Caco-2 (cell line): Measurements from ENCODE around the gene ELL. TPM values are rescaled to one million over a fixed set of nuclear protein-coding genes. Genes with fewer than 3 reads are reported as not detected.

Source experiments
- BruUV-seq: library from RNA; stranded (reverse); fragments of 400-500 nt; replicated peaks from 2 replicates; lab custom pipeline; 2021; lab: Mats Ljungman, UMichigan
- CTCF ChIA-PET: fragments of 300-600 bp; sonication (Branson Sonifier 250); formaldehyde crosslinking; loops from one replicate; lab custom pipeline; 2022; ENCODE audit warnings: antibody characterized with exemption; lab: Charles Lee
- POLR2A ChIA-PET: fragments of 300-600 bp; sonication (Branson Sonifier 250); formaldehyde crosslinking; loops from one replicate; lab custom pipeline; 2022; ENCODE audit warnings: antibody characterized with exemption; lab: Charles Lee
- DNase-seq, 2 experiments: peaks; one replicate each; pipeline versions ENCODE4 v3.0.0 to v3.0.0-alpha.2; 2020 to 2022
- H3K27me3 ChIP-seq: replicated peaks from 2 replicates; pipeline ENCODE4 v1.6.0; 2011; ENCODE audit warnings: low read length; ENCODE audit not compliant: control insufficient read depth, insufficient read depth
- H3K36me3 ChIP-seq: 2 replicates; pipeline ENCODE4 v1.5.1; 2011; ENCODE audit warnings: low read length; ENCODE audit not compliant: control insufficient read depth, insufficient read depth
- H3K4me1 ChIP-seq: fragments of 250-450 bp; sonication (Bioruptor Pico); 2 replicates; pipeline ENCODE4 v1.5.1; 2020; ENCODE audit warnings: mild to moderate bottlenecking
- H3K4me3 ChIP-seq: 2 replicates; pipeline ENCODE4 v1.5.1; 2011; ENCODE audit warnings: low read depth, mild to moderate bottlenecking, control low read depth, low read length
- H3K9me3 ChIP-seq: fragments of 250-450 bp; sonication (Bioruptor Pico); 2 replicates; pipeline ENCODE4 v1.5.1; 2020; ENCODE audit warnings: mild to moderate bottlenecking, moderate library complexity
- H3K27ac Mint-ChIP-seq: one replicate; pipeline ENCODE4 v1.8.0; 2022; ENCODE audit warnings: mixed read lengths; ENCODE audit not compliant: unreplicated experiment
- H3K27me3 Mint-ChIP-seq: one replicate; pipeline ENCODE4 v1.8.0; 2022; ENCODE audit warnings: mixed read lengths; ENCODE audit not compliant: insufficient read depth, unreplicated experiment
- H3K36me3 Mint-ChIP-seq: one replicate; pipeline ENCODE4 v1.8.0; 2022; ENCODE audit warnings: mild to moderate bottlenecking, mixed read lengths; ENCODE audit not compliant: insufficient read depth, unreplicated experiment
- H3K4me1 Mint-ChIP-seq: one replicate; pipeline ENCODE4 v1.8.0; 2022; ENCODE audit warnings: low read depth, mixed read lengths; ENCODE audit not compliant: unreplicated experiment
- H3K4me3 Mint-ChIP-seq: one replicate; pipeline ENCODE4 v1.8.0; 2022; ENCODE audit warnings: mild to moderate bottlenecking, moderate library complexity, mixed read lengths; ENCODE audit not compliant: unreplicated experiment
- H3K9me3 Mint-ChIP-seq: one replicate; pipeline ENCODE4 v1.8.0; 2022; ENCODE audit warnings: mixed read lengths; ENCODE audit not compliant: unreplicated experiment
- intact Hi-C: fragments of 100-400 bp; cut with micrococcal nuclease; formaldehyde crosslinking; loops from one replicate; pipeline ENCODE4 v1.10.0; 2022; ENCODE audit not compliant: unreplicated experiment
- total RNA-seq: library from RNA; stranded (reverse); gene quantifications from 2 replicates; pipeline ENCODE4 v1.2.3, GENCODE V29; 2022
- TF ChIP-seq, protein P1 (sequence below), 2 experiments: fragments of 200-600 bp in 1 of 2; IDR thresholded peaks; 1 replicate in 1 of 2; 2 replicates in 1 of 2; pipeline versions ENCODE4 v1.5.1 to v1.8.0; 2011 to 2022; ENCODE audit warnings: antibody characterized with exemption in 1 of 2, control low read depth in 1 of 2, inconsistent platforms in 1 of 2, low read depth in 1 of 2, low read length in 1 of 2, mild to moderate bottlenecking in 1 of 2, moderate library complexity in 1 of 2; ENCODE audit not compliant: insufficient read depth in 1 of 2, severe bottlenecking in 1 of 2, unreplicated experiment in 1 of 2

Gene ELL
- total RNA-seq, 1 experiment from 2014 or later: 12.1 TPM

DNA sequence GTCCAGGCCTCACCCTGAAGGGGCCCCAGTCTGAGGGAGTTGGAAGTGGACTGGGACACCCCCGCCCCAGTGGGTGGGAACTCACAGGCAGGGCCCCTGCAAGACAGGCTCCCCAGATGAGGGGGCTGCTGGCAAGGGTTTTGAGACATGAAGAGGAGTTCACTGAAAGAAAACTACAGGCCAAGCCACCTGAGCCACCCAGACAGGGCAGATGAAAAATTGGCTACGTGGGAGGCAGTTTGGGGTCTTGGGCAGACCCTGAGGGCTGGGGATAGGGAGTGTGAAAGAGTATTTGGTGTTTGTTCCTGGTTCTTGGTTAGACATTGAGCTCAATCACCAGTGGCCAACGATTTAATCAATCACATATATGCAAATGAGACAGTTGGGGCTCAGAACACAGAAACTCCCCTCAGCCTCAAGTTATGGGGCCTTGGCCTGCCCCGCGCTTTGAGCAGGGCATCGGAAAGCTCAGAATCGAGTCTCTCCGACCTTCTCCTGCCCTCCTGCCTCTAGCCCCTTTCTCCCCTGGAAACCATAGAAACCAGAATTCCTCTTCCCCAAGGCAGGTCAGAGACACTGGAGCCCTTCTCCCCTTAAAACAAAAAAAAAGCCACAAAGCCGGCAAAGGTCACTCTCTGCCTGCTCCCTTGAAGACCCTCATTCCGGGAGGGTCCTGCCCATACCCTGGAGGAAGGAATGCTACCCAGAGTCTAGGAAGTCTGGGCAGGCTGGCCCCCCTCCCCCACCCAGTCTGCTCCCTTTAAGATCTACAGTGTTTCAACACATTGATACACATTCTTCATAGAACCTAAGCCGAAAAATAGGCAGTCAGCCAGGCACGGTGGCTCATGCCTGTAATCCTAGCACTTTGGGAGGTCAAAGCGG is 82.6 kb downstream of the ELL start:
- Mint-ChIP-seq H3K4me1 (peaks cover 16% of the 10 kb centered on the region), H3K4me3 (no peak overlapping the region), H3K36me3 (peaks cover 56% of the 10 kb centered on the region), H3K9me3 (peaks cover 10% of the 10 kb centered on the region), H3K27me3 (no peaks in the 10 kb centered on the region), H3K27ac (peak overlapping the region; percentile 67)
- no peak for DNase-seq
- intact Hi-C loops: no loop called here
- Histone ChIP-seq H3K4me3 (no peak overlapping the region), H3K4me1 (peaks cover 10% of the 10 kb centered on the region), H3K9me3 (no peaks in the 10 kb centered on the region), H3K27me3 (no peaks in the 10 kb centered on the region), H3K36me3 (no peaks in the 10 kb centered on the region; the same call in 1 of the 2 replicates)
- ChIA-PET CTCF (interaction anchor here (1.1 kb wide), 1 partner anchor 22 kb away, joined by 4 read pairs; no protein-coding TSS in a partner anchor), POLR2A (no interaction called here)
- no TSS peak for BruUV-seq
- TF ChIP-seq, protein P1, sequence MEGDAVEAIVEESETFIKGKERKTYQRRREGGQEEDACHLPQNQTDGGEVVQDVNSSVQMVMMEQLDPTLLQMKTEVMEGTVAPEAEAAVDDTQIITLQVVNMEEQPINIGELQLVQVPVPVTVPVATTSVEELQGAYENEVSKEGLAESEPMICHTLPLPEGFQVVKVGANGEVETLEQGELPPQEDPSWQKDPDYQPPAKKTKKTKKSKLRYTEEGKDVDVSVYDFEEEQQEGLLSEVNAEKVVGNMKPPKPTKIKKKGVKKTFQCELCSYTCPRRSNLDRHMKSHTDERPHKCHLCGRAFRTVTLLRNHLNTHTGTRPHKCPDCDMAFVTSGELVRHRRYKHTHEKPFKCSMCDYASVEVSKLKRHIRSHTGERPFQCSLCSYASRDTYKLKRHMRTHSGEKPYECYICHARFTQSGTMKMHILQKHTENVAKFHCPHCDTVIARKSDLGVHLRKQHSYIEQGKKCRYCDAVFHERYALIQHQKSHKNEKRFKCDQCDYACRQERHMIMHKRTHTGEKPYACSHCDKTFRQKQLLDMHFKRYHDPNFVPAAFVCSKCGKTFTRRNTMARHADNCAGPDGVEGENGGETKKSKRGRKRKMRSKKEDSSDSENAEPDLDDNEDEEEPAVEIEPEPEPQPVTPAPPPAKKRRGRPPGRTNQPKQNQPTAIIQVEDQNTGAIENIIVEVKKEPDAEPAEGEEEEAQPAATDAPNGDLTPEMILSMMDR (IDR thresholded peaks at IDR 0.05; ENCODE audit: insufficient read depth in 1 of 2, low read depth in 1 of 2, low read length in 1 of 2, severe bottlenecking in 1 of 2, unreplicated experiment in 1 of 2): no peak

DNA sequence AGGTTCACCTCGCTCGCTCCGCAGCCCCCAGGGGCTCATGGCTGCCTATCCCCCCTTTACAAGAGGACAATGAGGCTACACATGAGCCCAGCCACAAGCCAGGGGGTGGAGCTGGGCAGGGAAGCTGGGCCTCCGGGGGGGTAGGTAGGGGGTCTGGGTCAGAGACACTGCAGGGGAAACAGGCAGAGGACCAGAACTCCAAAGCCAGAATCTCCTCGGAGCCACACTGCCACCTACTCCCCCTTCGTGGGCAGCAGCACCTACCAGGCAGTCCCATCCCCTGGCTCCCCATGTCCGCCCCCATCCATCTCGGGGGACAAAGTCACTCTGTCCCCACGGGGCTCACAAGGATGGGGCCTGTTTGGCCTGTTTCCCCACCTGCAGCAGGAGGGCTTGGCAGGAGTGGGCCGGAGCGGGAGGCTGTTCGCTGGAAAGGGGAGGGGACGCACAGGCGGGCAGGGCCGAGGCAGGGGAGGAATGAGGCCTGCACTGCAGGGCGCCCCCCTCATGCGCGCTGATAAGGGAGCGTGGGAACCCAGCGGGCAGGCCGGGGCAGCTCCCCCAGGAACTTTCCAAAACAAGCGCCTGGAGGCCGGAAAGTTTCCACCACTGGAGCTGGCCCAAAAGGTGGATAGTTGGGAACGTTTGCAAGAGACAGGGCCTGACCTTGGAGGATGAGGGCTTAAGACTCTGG is 83.4 kb downstream of the ELL start:
- Histone ChIP-seq H3K27me3 (no peaks in the 10 kb centered on the region), H3K4me3 (peak overlapping the region; percentile 75), H3K36me3 (no peaks in the 10 kb centered on the region; the same call in 1 of the 2 replicates), H3K4me1 (peaks cover 10% of the 10 kb centered on the region), H3K9me3 (no peaks in the 10 kb centered on the region)
- BruUV-seq: no TSS peak
- peak; percentile 44 to 64 for DNase-seq
- Mint-ChIP-seq H3K27ac (peak overlapping the region; percentile 67), H3K9me3 (peaks cover 10% of the 10 kb centered on the region), H3K27me3 (no peaks in the 10 kb centered on the region), H3K4me1 (peaks cover 16% of the 10 kb centered on the region), H3K36me3 (peaks cover 53% of the 10 kb centered on the region), H3K4me3 (peak overlapping the region; percentile 78)
- TF ChIP-seq, protein P1 (IDR thresholded peaks at IDR 0.05; ENCODE audit: insufficient read depth in 1 of 2, low read depth in 1 of 2, low read length in 1 of 2, severe bottlenecking in 1 of 2, unreplicated experiment in 1 of 2): no peak
- ChIA-PET POLR2A (no interaction called here), CTCF (interaction anchor here (0.7 to 1.1 kb wide), 3 partner anchors 10 to 23 kb away, joined by 3 to 6 read pairs (median 4); no protein-coding TSS in a partner anchor)
- intact Hi-C loops: loop anchor here (1.0 kb wide), 1 partner anchor 19 kb away; the partner anchor contains the start of gene SSBP4
